HG02870 (cell line): ENCODE measurements around the gene NXPH4.

Source experiments
- ATAC-seq: cut with Tn5 transposase; IDR thresholded peaks from one replicate; pipeline ENCODE4 v1.9.1; 2021; ENCODE audit warnings: mild to moderate bottlenecking, moderate library complexity; ENCODE audit not compliant: unreplicated experiment

Gene NXPH4

GRCh38 chr12:57268264-57268663, 51.7 kb downstream of the NXPH4 start:
- ATAC-seq: no peak

GRCh38 chr12:57270966-57271470, 54.4 kb downstream of the NXPH4 start:
- no peak for ATAC-seq

DNA sequence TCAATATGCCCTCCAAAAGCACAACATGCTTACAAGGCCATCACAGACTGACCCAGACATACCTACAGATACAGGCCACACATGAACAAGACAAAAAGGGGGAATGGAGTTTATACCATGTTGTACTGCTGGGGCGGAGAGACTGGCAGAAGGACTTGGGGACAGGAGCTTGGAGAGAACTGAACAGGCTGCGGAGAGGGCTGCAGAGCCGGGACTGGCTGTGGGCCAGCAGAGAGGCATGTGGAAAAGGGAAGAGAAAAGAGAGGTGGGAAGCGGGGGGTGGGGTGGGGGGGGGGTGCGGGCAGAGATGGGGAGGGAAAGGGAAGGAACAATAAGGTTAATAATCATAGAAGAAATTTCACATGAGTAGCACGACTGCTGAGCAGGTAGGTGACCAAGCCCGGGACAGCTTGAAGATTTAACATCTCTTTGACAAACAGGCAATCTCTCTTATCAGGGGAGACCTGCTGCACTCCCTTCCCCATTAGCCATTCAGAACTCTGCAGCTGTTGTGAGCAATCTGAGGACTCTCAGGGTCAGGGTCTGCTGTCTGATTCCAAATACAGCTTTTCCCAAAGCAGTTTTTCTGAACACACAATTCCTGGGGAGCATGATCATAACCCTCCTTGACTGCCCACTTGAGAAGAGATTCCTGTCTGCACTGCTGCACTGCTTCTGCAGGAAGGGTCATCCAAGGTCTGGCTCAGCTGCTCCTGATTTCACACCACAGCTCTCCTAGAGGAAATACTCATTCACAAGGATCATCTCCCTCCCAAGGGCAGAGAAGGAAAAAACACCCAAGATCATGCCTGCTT, 56.0 kb downstream of the NXPH4 start:
- ATAC-seq: no peak

DNA sequence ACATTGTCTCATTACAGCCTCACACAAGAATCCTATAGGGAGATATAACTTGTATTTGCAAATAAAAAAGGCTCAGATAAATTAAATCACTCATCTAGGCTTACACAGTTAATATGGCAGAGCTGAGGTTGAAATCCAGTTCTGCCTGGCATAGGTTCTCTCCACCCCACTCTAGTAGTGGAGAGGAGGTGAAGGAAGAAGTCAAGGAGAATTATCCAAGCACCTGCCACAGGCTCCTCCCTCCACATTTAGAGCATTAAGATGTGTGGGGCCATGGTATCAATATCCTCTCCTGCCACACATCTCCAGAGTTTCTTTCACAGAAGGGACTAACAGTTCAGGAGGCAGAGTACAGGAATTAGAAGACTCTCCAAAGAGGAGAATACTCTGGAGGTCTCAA, 56.9 kb downstream of the NXPH4 start:
- ATAC-seq: no peak
